ENCODE data around the gene LRCOL1. TPM values are rescaled to one million over a fixed set of nuclear protein-coding genes. Genes with fewer than 3 reads are reported as not detected.

LRCOL1 gene
- polyA plus RNA-seq, 5 donors = 0.74 to 2.2 (median 1.3) TPM

Other genes starting within 250 kb of the LRCOL1 start
- 100 to 1,000 TPM in 2 of 5 donors, 10 to 100 TPM in 3; 42.3 to 141 (median 97.3) TPM for gene FBRSL1, start 120.4 kb downstream of the LRCOL1 start, polyA plus RNA-seq (ENCODE audit: insufficient read depth in 1 of 5, insufficient read length in 5 of 5, low replicate concordance in 1 of 5)
- 10 to 100 TPM in 1 of 5 donors, 1 to 10 TPM in 4; 3.3 to 10.8 (median 4.9) TPM for gene P2RX2, start 8.2 kb upstream of the LRCOL1 start, polyA plus RNA-seq (ENCODE audit: insufficient read depth in 1 of 5, insufficient read length in 5 of 5, low replicate concordance in 1 of 5)
- 10 to 100 TPM; 43.0 to 56.1 (median 50.5) TPM for gene POLE, start 76.8 kb upstream of the LRCOL1 start, polyA plus RNA-seq (ENCODE audit: insufficient read depth in 1 of 5, insufficient read length in 5 of 5, low replicate concordance in 1 of 5)
- 10 to 100 TPM; 36.6 to 53.8 (median 41.9) TPM for gene PXMP2, start 77.0 kb upstream of the LRCOL1 start, polyA plus RNA-seq (ENCODE audit: insufficient read depth in 1 of 5, insufficient read length in 5 of 5, low replicate concordance in 1 of 5)
- gene PGAM5, start 100.3 kb upstream of the LRCOL1 start, polyA plus RNA-seq (ENCODE audit: insufficient read depth in 1 of 5, insufficient read length in 5 of 5, low replicate concordance in 1 of 5) = 10 to 100 TPM; 11.4 to 22.0 (median 15.0) TPM
- 10 to 100 TPM; 64.1 to 84.7 (median 75.1) TPM for gene ANKLE2, start 151.2 kb upstream of the LRCOL1 start, polyA plus RNA-seq (ENCODE audit: insufficient read depth in 1 of 5, insufficient read length in 5 of 5, low replicate concordance in 1 of 5)
- 10 to 100 TPM; 27.9 to 50.0 (median 37.5) TPM for gene GOLGA3, start 218.3 kb upstream of the LRCOL1 start, polyA plus RNA-seq (ENCODE audit: insufficient read depth in 1 of 5, insufficient read length in 5 of 5, low replicate concordance in 1 of 5)

Measured in right lung (tissue), 5 donors.